Pulmonary artery endothelial cell (primary cell): Measurements from ENCODE around the gene SPAG16. TPM values are rescaled to one million over a fixed set of nuclear protein-coding genes. Genes with fewer than 3 reads are reported as not detected.

Experiments used
- DNase-seq: peaks from one replicate; pipeline ENCODE4 v3.0.0-alpha.2; 2011; ENCODE audit warnings: low read depth, low spot score
- total RNA-seq: library from RNA; depleted of rRNA; stranded (reverse); fragments of >200 nt; gene quantifications from 2 replicates; pipeline ENCODE4 v1.2.3, GENCODE V29; 2014

The SPAG16 gene
- total RNA-seq, 1 donor from 2014 or later = 11.2 TPM

- DNase-seq = no peak
These were observed 522.0 kb downstream of the SPAG16 start for GRCh38 chr2:213806125-213806726.

GRCh38 chr2:213816583-213816982 lies 532.3 kb downstream of the SPAG16 start:
- no peak for DNase-seq

- no peak for DNase-seq
These were observed 534.2 kb downstream of the SPAG16 start for GRCh38 chr2:213818436-213818835.

GRCh38 chr2:213834331-213834730 lies 550.1 kb downstream of the SPAG16 start:
- DNase-seq = no peak

GRCh38 chr2:213834746-213835145 lies 550.5 kb downstream of the SPAG16 start:
- DNase-seq = no peak

GRCh38 chr2:213846856-213847255 lies 562.6 kb downstream of the SPAG16 start:
- no peak for DNase-seq

GRCh38 chr2:213847316-213847715 lies 563.1 kb downstream of the SPAG16 start:
- DNase-seq = no peak

- no peak for DNase-seq
These were observed 564.4 kb downstream of the SPAG16 start for GRCh38 chr2:213848631-213849030.

GRCh38 chr2:213861638-213862037 lies 577.4 kb downstream of the SPAG16 start:
- DNase-seq = no peak

GRCh38 chr2:213862407-213863076 lies 578.3 kb downstream of the SPAG16 start:
- no peak for DNase-seq

GRCh38 chr2:213863541-213863940 lies 579.3 kb downstream of the SPAG16 start:
- no peak for DNase-seq

- no peak for DNase-seq
These were observed 584.3 kb downstream of the SPAG16 start for GRCh38 chr2:213868526-213868925.

- DNase-seq = no peak
These were observed 601.2 kb downstream of the SPAG16 start for GRCh38 chr2:213885485-213885884.

- no peak for DNase-seq
These were observed 630.2 kb downstream of the SPAG16 start for GRCh38 chr2:213914510-213914909.

GRCh38 chr2:213920014-213920413 lies 635.8 kb downstream of the SPAG16 start:
- DNase-seq = no peak

- DNase-seq = no peak
These were observed 639.3 kb downstream of the SPAG16 start for GRCh38 chr2:213923543-213923942.

- no peak for DNase-seq
These were observed 650.3 kb downstream of the SPAG16 start for GRCh38 chr2:213934560-213934959.

GRCh38 chr2:213958086-213958485 lies 673.8 kb downstream of the SPAG16 start:
- DNase-seq = no peak

GRCh38 chr2:213959589-213959988 lies 675.3 kb downstream of the SPAG16 start:
- no peak for DNase-seq

GRCh38 chr2:213971536-213971935 lies 687.3 kb downstream of the SPAG16 start:
- DNase-seq = no peak

- peak; percentile 81 for DNase-seq
These were observed 696.6 kb downstream of the SPAG16 start for GRCh38 chr2:213980883-213981282.

GRCh38 chr2:213989207-213989606 lies 704.9 kb downstream of the SPAG16 start:
- no peak for DNase-seq

- no peak for DNase-seq
These were observed 707.3 kb downstream of the SPAG16 start for GRCh38 chr2:213991453-213992108.
